BE2C (cell line): ENCODE data around the gene MACC1.

Experiments used
- DNase-seq: peaks from one replicate; pipeline ENCODE4 v3.0.0-alpha.2; 2020
- H3K27me3 ChIP-seq: fragments of 250-450 bp; sonication (Bioruptor Pico); 2 replicates; pipeline ENCODE4 v1.5.1; 2020; ENCODE audit warnings: mild to moderate bottlenecking
- H3K36me3 ChIP-seq: fragments of 250-450 bp; sonication (Bioruptor Pico); 2 replicates; pipeline ENCODE4 v1.5.1; 2020; ENCODE audit warnings: mild to moderate bottlenecking
- H3K4me1 ChIP-seq: fragments of 250-450 bp; sonication (Bioruptor Pico); 2 replicates; pipeline ENCODE4 v1.5.1; 2020
- H3K4me3 ChIP-seq: 2 replicates; pipeline ENCODE4 v1.5.1; 2011; ENCODE audit warnings: low read depth, low read length
- H3K9me3 ChIP-seq: fragments of 250-450 bp; sonication (Bioruptor Pico); 2 replicates; pipeline ENCODE4 v1.5.1; 2020
- CTCF ChIP-seq: IDR thresholded peaks from 2 replicates; pipeline ENCODE4 v1.5.1; 2012; ENCODE audit warnings: mild to moderate bottlenecking, low read depth, low read length

MACC1 gene

DNA sequence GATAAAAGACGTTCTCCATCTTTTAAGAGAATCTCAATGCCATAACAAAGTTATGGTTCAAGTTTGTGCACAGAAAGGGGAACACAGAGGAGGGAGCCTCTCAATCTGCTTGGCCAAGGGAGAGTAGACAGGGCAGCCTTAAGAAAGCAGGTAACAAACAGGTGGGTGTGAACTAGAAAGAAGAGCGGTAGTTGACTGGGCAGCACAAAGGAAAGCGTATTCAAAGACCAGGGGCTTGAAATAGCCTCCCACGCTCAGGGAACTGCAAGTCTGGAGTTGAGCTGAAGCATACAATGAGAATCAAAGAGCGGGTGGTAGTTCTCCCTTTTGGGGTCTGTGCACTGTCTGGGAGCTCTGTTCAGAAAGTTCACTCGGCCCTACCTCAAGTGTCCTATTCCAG lies 18.9 kb upstream of the MACC1 start:
- Histone ChIP-seq H3K4me3 (no peak overlapping the region), H3K4me1 (no peaks in the 10 kb centered on the region), H3K27me3 (no peaks in the 10 kb centered on the region), H3K9me3 (no peaks in the 10 kb centered on the region), H3K36me3 (no peaks in the 10 kb centered on the region)
- no peak for TF ChIP-seq CTCF
- no peak for DNase-seq

DNA sequence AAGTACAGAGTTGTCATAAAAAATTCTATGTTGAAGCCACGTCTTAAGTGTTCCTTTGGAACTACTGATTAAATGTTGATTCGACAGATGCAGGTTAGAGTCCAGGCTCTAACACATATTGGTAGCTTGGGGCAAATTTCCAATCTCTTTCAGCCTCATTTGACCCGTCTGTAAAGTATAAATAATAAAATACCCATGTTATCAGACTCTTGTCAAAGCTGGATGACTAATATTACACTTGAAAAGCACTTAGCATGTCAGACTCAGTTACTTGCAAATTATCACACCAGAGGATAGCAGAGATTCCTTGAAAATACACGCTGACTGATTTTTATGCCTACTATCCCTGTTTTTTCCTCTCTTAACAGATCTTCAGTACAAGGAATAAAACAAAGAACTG lies 18.1 kb upstream of the MACC1 start:
- no peak for DNase-seq
- TF ChIP-seq CTCF = no peak
- Histone ChIP-seq H3K27me3 (no peaks in the 10 kb centered on the region), H3K4me3 (no peak overlapping the region), H3K4me1 (no peaks in the 10 kb centered on the region), H3K36me3 (no peaks in the 10 kb centered on the region), H3K9me3 (no peaks in the 10 kb centered on the region)

GRCh38 chr7:20233362-20233761 lies 16.2 kb upstream of the MACC1 start:
- Histone ChIP-seq H3K9me3 (no peaks in the 10 kb centered on the region), H3K4me3 (no peak overlapping the region), H3K27me3 (no peaks in the 10 kb centered on the region), H3K4me1 (no peaks in the 10 kb centered on the region), H3K36me3 (no peaks in the 10 kb centered on the region)
- DNase-seq = no peak
- TF ChIP-seq CTCF = no peak

- TF ChIP-seq CTCF = no peak
- H3K27me3 ChIP-seq = no peaks in the 10 kb centered on the region
Measured at GRCh38 chr7:20232848-20233247, 15.7 kb upstream of the MACC1 start.

DNA sequence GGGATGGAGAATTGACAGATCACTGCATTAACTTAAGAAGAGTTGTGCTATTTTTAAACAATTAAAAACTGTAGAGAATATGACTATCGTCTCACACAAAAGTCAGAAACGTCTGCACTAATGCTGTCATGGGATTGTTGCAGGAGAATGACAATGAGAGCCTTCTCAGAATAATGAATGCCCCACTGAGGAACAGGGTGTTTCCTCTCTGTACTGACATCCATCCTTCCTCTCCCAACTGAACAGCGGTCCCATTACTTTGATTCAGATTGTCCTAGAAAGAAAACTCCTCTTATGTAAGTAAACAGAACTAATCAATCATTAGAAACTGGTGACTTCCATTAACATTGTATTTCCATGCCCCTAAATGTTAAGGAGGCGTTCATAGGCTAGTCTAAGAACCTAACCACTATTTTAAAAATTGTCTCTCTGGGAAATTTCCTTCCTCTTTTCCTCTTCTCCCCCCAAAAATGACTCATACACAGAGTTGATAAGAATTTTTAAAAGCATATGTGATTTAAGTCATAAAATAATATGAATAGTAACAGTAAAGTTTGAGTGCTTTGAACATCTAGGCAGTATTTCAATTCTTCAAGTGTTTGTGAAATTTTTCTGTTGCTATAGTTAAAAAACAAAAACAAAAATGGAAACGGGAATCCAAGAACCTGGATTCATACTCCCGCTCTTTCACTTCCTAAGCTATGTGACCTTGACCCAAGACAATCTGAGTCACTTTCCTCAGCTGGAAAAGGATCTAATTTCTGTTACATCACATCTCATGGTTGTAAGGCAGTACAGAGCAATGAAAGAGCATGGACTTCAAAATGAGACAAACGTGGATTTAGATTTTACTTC lies 12.7 kb upstream of the MACC1 start:
- H3K27me3 ChIP-seq = no peaks in the 10 kb centered on the region
- H3K9me3 ChIP-seq = no peaks in the 10 kb centered on the region
- H3K36me3 ChIP-seq = no peaks in the 10 kb centered on the region
- H3K4me3 ChIP-seq = no peak overlapping the region
- DNase-seq = no peak
- no peak for TF ChIP-seq CTCF
- H3K4me1 ChIP-seq = peaks cover 4% of the 10 kb centered on the region; the same call in 1 of the 2 replicates

More at GRCh38 chr7:20232848-20233247, 15.7 kb upstream of the MACC1 start:
- H3K9me3 ChIP-seq = no peaks in the 10 kb centered on the region
- DNase-seq = no peak
- no peak overlapping the region for H3K4me3 ChIP-seq
- no peaks in the 10 kb centered on the region for H3K36me3 ChIP-seq
- H3K4me1 ChIP-seq = no peaks in the 10 kb centered on the region

GRCh38 chr7:20229081-20229480 lies 11.9 kb upstream of the MACC1 start:
- Histone ChIP-seq H3K36me3 (no peaks in the 10 kb centered on the region), H3K4me1 (peaks cover 4% of the 10 kb centered on the region; the same call in 1 of the 2 replicates), H3K9me3 (no peaks in the 10 kb centered on the region), H3K27me3 (no peaks in the 10 kb centered on the region), H3K4me3 (no peak overlapping the region)
- no peak for DNase-seq
- no peak for TF ChIP-seq CTCF
